H9 (cell line): Measurements from ENCODE around the gene MRC2. TPM values are rescaled to one million over a fixed set of nuclear protein-coding genes. Genes with fewer than 3 reads are reported as not detected.
A peak's percentile ranks its signal among the peaks of the same experiment; 100 is the strongest.

Experiments used
- DNase-seq: peaks from one replicate; pipeline ENCODE4 v3.0.0-alpha.2; 2017
- H2AFZ ChIP-seq: one replicate; pipeline ENCODE4 v1.6.1; 2013; ENCODE audit warnings: mild to moderate bottlenecking, low read length, control low read depth, moderate library complexity
- H2AK5ac ChIP-seq: 2 replicates; pipeline ENCODE4 v1.6.1; 2013; ENCODE audit warnings: low read length, control low read depth, mixed read lengths; ENCODE audit not compliant: insufficient read length
- H2BK120ac ChIP-seq: one replicate; pipeline ENCODE4 v1.6.1; 2013; ENCODE audit warnings: low read depth, mild to moderate bottlenecking, low read length, control low read depth, inconsistent platforms; ENCODE audit not compliant: poor library complexity, severe bottlenecking
- H2BK12ac ChIP-seq: 2 replicates; pipeline ENCODE4 v1.6.1; 2013; ENCODE audit warnings: low read length, control low read depth, mixed read lengths, low read depth; ENCODE audit not compliant: insufficient read length
- H2BK15ac ChIP-seq: 2 replicates; pipeline ENCODE4 v1.6.1; 2013; ENCODE audit warnings: low read depth, low read length, control low read depth
- H2BK20ac ChIP-seq: one replicate; pipeline ENCODE4 v1.6.1; 2013; ENCODE audit warnings: low read depth, mild to moderate bottlenecking, low read length, control low read depth, inconsistent platforms; ENCODE audit not compliant: poor library complexity, severe bottlenecking
- H2BK5ac ChIP-seq: 2 replicates; pipeline ENCODE4 v1.6.1; 2013; ENCODE audit warnings: low read length, control low read depth, mixed read lengths; ENCODE audit not compliant: insufficient read length
- H3K14ac ChIP-seq: 2 replicates; pipeline ENCODE4 v1.6.1; 2013; ENCODE audit warnings: low read length, control low read depth; ENCODE audit not compliant: insufficient read depth
- H3K18ac ChIP-seq: 2 replicates; pipeline ENCODE4 v1.6.1; 2013; ENCODE audit warnings: low read depth, mild to moderate bottlenecking, mixed read lengths, low read length, control low read depth; ENCODE audit not compliant: insufficient read length
- H3K23ac ChIP-seq: 2 replicates; pipeline ENCODE4 v1.6.1; 2013; ENCODE audit warnings: low read length, control low read depth, mixed read lengths, low read depth; ENCODE audit not compliant: insufficient read length
- H3K23me2 ChIP-seq: 2 replicates; pipeline ENCODE4 v1.6.1; 2013; ENCODE audit warnings: low read depth, mild to moderate bottlenecking, mixed read lengths, low read length, control low read depth; ENCODE audit not compliant: insufficient read length, poor library complexity, severe bottlenecking
- H3K27ac ChIP-seq: 2 replicates; pipeline ENCODE4 v1.5.1; 2013; ENCODE audit warnings: low read length, control low read depth, mixed read lengths, low read depth; ENCODE audit not compliant: insufficient read length
- H3K27me3 ChIP-seq: 2 replicates; pipeline ENCODE4 v1.6.1; 2013; ENCODE audit warnings: low read length, control low read depth, inconsistent platforms; ENCODE audit not compliant: insufficient read depth
- H3K4ac ChIP-seq: 2 replicates; pipeline ENCODE4 v1.6.1; 2013; ENCODE audit warnings: low read depth, mild to moderate bottlenecking, control low read depth, inconsistent platforms, low read length, moderate library complexity
- H3K4me1 ChIP-seq: 2 replicates; pipeline ENCODE4 v1.6.1; 2013; ENCODE audit warnings: low read length, control low read depth, inconsistent platforms; ENCODE audit not compliant: insufficient read depth
- H3K4me2 ChIP-seq: 2 replicates; pipeline ENCODE4 v1.6.1; 2013; ENCODE audit warnings: low read length, control low read depth, mixed read lengths; ENCODE audit not compliant: insufficient read length, insufficient read depth
- H3K56ac ChIP-seq: 2 replicates; pipeline ENCODE4 v1.6.1; 2013; ENCODE audit warnings: low read depth, mild to moderate bottlenecking, mixed read lengths, low read length, control low read depth; ENCODE audit not compliant: insufficient read length
- H3K79me1 ChIP-seq: 2 replicates; pipeline ENCODE4 v1.6.1; 2013; ENCODE audit warnings: low read depth, mild to moderate bottlenecking, moderate library complexity, low read length, control low read depth, inconsistent platforms; ENCODE audit not compliant: insufficient read depth, poor library complexity, severe bottlenecking
- H3K79me2 ChIP-seq: 2 replicates; pipeline ENCODE4 v1.6.1; 2013; ENCODE audit warnings: low read length, control low read depth, inconsistent platforms; ENCODE audit not compliant: insufficient read depth
- H3K9ac ChIP-seq: 2 replicates; pipeline ENCODE4 v1.6.1; 2013; ENCODE audit warnings: low read length, control low read depth, mixed read lengths; ENCODE audit not compliant: insufficient read length; ENCODE audit errors: extremely low read depth
- H3K9me3 ChIP-seq: one replicate; pipeline ENCODE4 v1.6.1; 2013; ENCODE audit warnings: low read depth, low read length, inconsistent platforms; ENCODE audit not compliant: control insufficient read depth
- H3T11ph ChIP-seq: one replicate; pipeline ENCODE4 v1.6.1; 2013; ENCODE audit warnings: mild to moderate bottlenecking, low read length, control low read depth, inconsistent platforms
- H4K20me1 ChIP-seq: one replicate; pipeline ENCODE4 v1.6.1; 2013; ENCODE audit not compliant: control insufficient read depth, insufficient read length, insufficient read depth
- H4K5ac ChIP-seq: 2 replicates; pipeline ENCODE4 v1.6.1; 2013; ENCODE audit warnings: low read depth, mild to moderate bottlenecking, mixed read lengths, low read length, control low read depth; ENCODE audit not compliant: insufficient read length
- H4K8ac ChIP-seq: replicated peaks from 2 replicates; pipeline ENCODE4 v1.6.1; 2013; ENCODE audit warnings: low read length, control low read depth, mixed read lengths, low read depth; ENCODE audit not compliant: insufficient read length
- H4K91ac ChIP-seq: 2 replicates; pipeline ENCODE4 v1.6.1; 2013; ENCODE audit warnings: low read depth, mild to moderate bottlenecking, moderate library complexity, mixed read lengths, low read length, control low read depth; ENCODE audit not compliant: insufficient read length
- H3K27ac Mint-ChIP-seq, 3 experiments: 2 replicates in 2 of 3; 3 replicates in 1 of 3; pipeline ENCODE4 v1.8.0; 2020 to 2021; ENCODE audit warnings: mixed read lengths in 3 of 3, mild to moderate bottlenecking in 1 of 3, moderate library complexity in 1 of 3
- H3K27me3 Mint-ChIP-seq: 2 replicates; pipeline ENCODE4 v1.8.0; 2021; ENCODE audit warnings: low read depth, mild to moderate bottlenecking, moderate library complexity, mixed read lengths
- H3K36me3 Mint-ChIP-seq, 3 experiments: 2 replicates in 2 of 3; 3 replicates in 1 of 3; pipeline ENCODE4 v1.8.0; 2020 to 2021; ENCODE audit warnings: low read depth in 3 of 3, mixed read lengths in 3 of 3; ENCODE audit not compliant: insufficient read depth in 1 of 3
- H3K4me1 Mint-ChIP-seq, 2 experiments: 2 replicates each; pipeline ENCODE4 v1.8.0; 2020; ENCODE audit warnings: mixed read lengths in 2 of 2
- H3K4me3 Mint-ChIP-seq, 2 experiments: 2 replicates in 1 of 2; 3 replicates in 1 of 2; pipeline ENCODE4 v1.8.0; 2020 to 2021; ENCODE audit warnings: mild to moderate bottlenecking in 2 of 2, mixed read lengths in 2 of 2, moderate library complexity in 1 of 2
- H3K9me3 Mint-ChIP-seq, 2 experiments: 2 replicates in 1 of 2; 3 replicates in 1 of 2; pipeline ENCODE4 v1.8.0; 2020; ENCODE audit warnings: mild to moderate bottlenecking in 2 of 2, mixed read lengths in 2 of 2, moderate library complexity in 1 of 2
- CTCF ChIP-seq: fragments of 200-600 bp; sonication (generic); conservative IDR thresholded peaks from 3 replicates; pipeline ENCODE4 v1.8.0; 2021; ENCODE audit warnings: antibody characterized with exemption, mild to moderate bottlenecking
- WGBS: extraction: QIAGEN DNeasy Blood & Tissue Kit; methylation state at CpG from one replicate; pipeline ENCODE4 v1.1.7; 2013; ENCODE audit warnings: missing lambda C conversion rate, low lambda C conversion rate, mixed read lengths; ENCODE audit not compliant: insufficient read length; ENCODE audit errors: extremely low coverage; 5-methylcytosine and 5-hydroxymethylcytosine counted together
- total RNA-seq: library from RNA; stranded (reverse); gene quantifications from 2 replicates; pipeline ENCODE4 v1.2.1, GENCODE V29; 2021

The MRC2 gene
- total RNA-seq, 1 experiment from 2014 or later, result 18.7 TPM

GRCh38 chr17:62666061-62666800 lies 38.8 kb downstream of the MRC2 start:
- no peaks in the 10 kb centered on the region for H3K27me3 Mint-ChIP-seq
- Histone ChIP-seq H2AK5ac (no peak overlapping the region), H3K79me1 (no peaks in the 10 kb centered on the region), H2BK20ac (no peak overlapping the region), H3K23ac (no peak overlapping the region), H4K20me1 (no peaks in the 10 kb centered on the region), H3K27ac (no peak overlapping the region), H3K9ac (no peak overlapping the region), H3K9me3 (no peaks in the 10 kb centered on the region), H3K23me2 (no peaks in the 10 kb centered on the region), H2BK12ac (no peak overlapping the region), H3K4ac (no peak overlapping the region), H3K14ac (no peak overlapping the region; the same call in 1 of the 2 replicates), H4K8ac (no peak overlapping the region), H4K91ac (no peak overlapping the region), H3K4me2 (no peak overlapping the region), H3K27me3 (no peaks in the 10 kb centered on the region), H2BK5ac (no peak overlapping the region), H4K5ac (no peak overlapping the region), H2AFZ (no peak overlapping the region), H2BK15ac (no peak overlapping the region), H3T11ph (no peak overlapping the region), H3K79me2 (no peaks in the 10 kb centered on the region), H3K18ac (no peak overlapping the region), H3K4me1 (no peaks in the 10 kb centered on the region), H3K56ac (no peak overlapping the region), H2BK120ac (no peak overlapping the region)
- DNase-seq, result peak; percentile 41
- H3K9me3 Mint-ChIP-seq, result peaks cover 3% of the 10 kb centered on the region in 2 experiments; a peak in 2 of 5 replicates
- no peak overlapping the region for H3K4me3 Mint-ChIP-seq
- peaks cover 8 to 10% of the 10 kb centered on the region in 2 experiments; a peak in 3 of 4 replicates for H3K4me1 Mint-ChIP-seq
- no peak for TF ChIP-seq CTCF
- peaks cover 0 to 8% (median 1%) of the 10 kb centered on the region in 3 experiments; a peak in 2 of 7 replicates for H3K36me3 Mint-ChIP-seq
- WGBS, result no CpG with 5 or more reads among the region's 30 CpGs
- 0 out of 7 replicates have a peak overlapping the region, but pooled peaks of 1 of the 3 experiments have one; percentile 15 for H3K27ac Mint-ChIP-seq
